Measurements from ENCODE around the gene RERE.
"Not testable (repeated sequence)": the region's sequence is repeated elsewhere in the genome, so short reads cannot be mapped to it uniquely, and the experiment has no call there.

- TF ChIP-seq CTCF (conservative IDR thresholded peaks at IDR 0.05); EZH2 (IDR thresholded peaks at IDR 0.05; ENCODE audit: low read depth): not testable (repeated sequence)
Measured at GRCh38 chr1:8623651-8624192, 193.7 kb downstream of the RERE start.

Data from PC-9 (cell line).